Limb (tissue), 2 donors: ENCODE data around the gene ORC6.
A peak's percentile ranks its signal among the peaks of the same experiment; 100 is the strongest.

Experiments
- DNase-seq, 2 donors: peaks; one replicate each; pipeline ENCODE4 v3.0.0-alpha.2; 2016; ENCODE audit errors: extremely low spot score in 2 of 2

The ORC6 gene

GRCh38 chr16:46730801-46731690, 41.6 kb downstream of the ORC6 start:
- DNase-seq: no peak

- no peak for DNase-seq
Observed at GRCh38 chr16:46731691-46732555, 42.5 kb downstream of the ORC6 start.

GRCh38 chr16:46732561-46732960, 43.1 kb downstream of the ORC6 start:
- no peak for DNase-seq

GRCh38 chr16:46733319-46733830, 43.9 kb downstream of the ORC6 start:
- no peak for DNase-seq

GRCh38 chr16:46736695-46737094, 47.2 kb downstream of the ORC6 start:
- no peak for DNase-seq

GRCh38 chr16:46737621-46738214, 48.3 kb downstream of the ORC6 start:
- no peak for DNase-seq

GRCh38 chr16:46739934-46740333, 50.5 kb downstream of the ORC6 start:
- DNase-seq: no peak

- DNase-seq: peak in 1 of 2 donors; percentile 29
Observed at GRCh38 chr16:46743232-46743719, 53.8 kb downstream of the ORC6 start.

GRCh38 chr16:46745617-46746016, 56.2 kb downstream of the ORC6 start:
- peak in 1 of 2 donors; percentile 2 for DNase-seq

GRCh38 chr16:46746821-46747776, 57.6 kb downstream of the ORC6 start:
- peak in 1 of 2 donors; percentile 35 for DNase-seq
